Airway epithelial cell (primary cell): ENCODE results near the gene CD248. TPM values are rescaled to one million over a fixed set of nuclear protein-coding genes. Genes with fewer than 3 reads are reported as not detected.

Experiments used
- total RNA-seq: library from RNA; depleted of rRNA; stranded (reverse); fragments of >200 nt; gene quantifications from 2 replicates; pipeline ENCODE4 v1.2.3, GENCODE V29; 2015

Gene CD248
- total RNA-seq, result 1.6 and 2.0 TPM in 2 replicates

GRCh38 chr11:66316849-66317251 lies at the start of gene CD248:
TSS of gene CD248 (minus strand) at chr11:66317044. CDS start at chr11:66317027, 17 bp downstream.

GRCh38 chr11:66347425-66348276 lies 30.8 kb upstream of the CD248 start, which contains the start of gene B4GAT1:
TSS of gene B4GAT1 (minus strand) at chr11:66347629. CDS start at chr11:66347545, 84 bp downstream.

GRCh38 chr11:66344550-66345315 lies 27.9 kb upstream of the CD248 start, which contains the start of gene BRMS1:
TSS of gene BRMS1 (minus strand) at chr11:66345104. CDS start at chr11:66342234, 2,870 bp downstream.

GRCh38 chr11:66336234-66337102 lies 19.6 kb upstream of the CD248 start, which contains the start of gene RIN1:
TSS of gene RIN1 (minus strand) at chr11:66336434. CDS start at chr11:66336402, 32 bp downstream.

GRCh38 chr11:66291706-66292542 lies 24.9 kb downstream of the CD248 start, which contains the start of gene TMEM151A:
TSS of gene TMEM151A (plus strand) at chr11:66291894. CDS start at chr11:66292014, 120 bp downstream.

GRCh38 chr11:66288671-66289547 lies 27.9 kb downstream of the CD248 start, which contains the start of gene YIF1A:
TSS of gene YIF1A (minus strand) at chr11:66289143. CDS start at chr11:66288985, 158 bp downstream.

GRCh38 chr11:66277471-66278362 lies 39.1 kb downstream of the CD248 start, which contains the start of gene CNIH2:
TSS of gene CNIH2 (plus strand) at chr11:66278175. CDS start at chr11:66278457, 282 bp downstream.

GRCh38 chr11:66268244-66268951 lies 48.4 kb downstream of the CD248 start, which contains the start of gene RAB1B:
TSS of gene RAB1B (plus strand) at chr11:66268639. CDS start at chr11:66268680, 41 bp downstream.

Other genes starting within 250 kb of the CD248 start
- gene PACS1, start 246.8 kb downstream of the CD248 start, total RNA-seq, result 23.6 and 24.8 TPM in 2 replicates
- 21.7 and 30.5 TPM in 2 replicates for gene KLC2, start 59.3 kb downstream of the CD248 start, total RNA-seq
- gene RAB1B, start 48.4 kb downstream of the CD248 start, total RNA-seq, result 167 and 188 TPM in 2 replicates
- gene CNIH2, start 38.9 kb downstream of the CD248 start, total RNA-seq, result not detected in 2 replicates
- gene YIF1A, start 27.9 kb downstream of the CD248 start, total RNA-seq, result 132 and 140 TPM in 2 replicates
- 0.14 TPM in 1 of 2 replicates, not detected in the other for gene TMEM151A, start 25.1 kb downstream of the CD248 start, total RNA-seq
- gene RIN1, start 19.4 kb upstream of the CD248 start, total RNA-seq, result 58.2 and 67.9 TPM in 2 replicates
- gene BRMS1, start 28.1 kb upstream of the CD248 start, total RNA-seq, result 75.5 and 85.1 TPM in 2 replicates
- 31.2 and 33.5 TPM in 2 replicates for gene B4GAT1, start 30.6 kb upstream of the CD248 start, total RNA-seq
- 5.9 and 8.7 TPM in 2 replicates for gene SLC29A2, start 54.7 kb upstream of the CD248 start, total RNA-seq
- not detected in 2 replicates for gene NPAS4, start 104.0 kb upstream of the CD248 start, total RNA-seq
- 64.4 and 64.7 TPM in 2 replicates for gene MRPL11, start 121.8 kb upstream of the CD248 start, total RNA-seq
- gene PELI3, start 149.9 kb upstream of the CD248 start, total RNA-seq, result 8.1 and 8.3 TPM in 2 replicates
- 81.5 and 97.4 TPM in 2 replicates for gene DPP3, start 163.4 kb upstream of the CD248 start, total RNA-seq
- gene BBS1, start 193.6 kb upstream of the CD248 start, total RNA-seq, result 20.9 and 23.9 TPM in 2 replicates
- 23.7 and 24.4 TPM in 2 replicates for gene ZDHHC24, start 229.0 kb upstream of the CD248 start, total RNA-seq
- 0.14 TPM in 1 of 2 replicates, not detected in the other for gene ACTN3, start 229.9 kb upstream of the CD248 start, total RNA-seq